NCI-H2196 treated with DMSO at 0.1 percent for 48 hours (cell line): ENCODE data around the gene EGR4.
A peak's percentile ranks its signal among the peaks of the same experiment; 100 is the strongest.

Source experiments
- DNase-seq: peaks from one replicate; lab custom pipeline; 2025; ENCODE audit not compliant: unreplicated experiment; lab: John Stamatoyannopoulos, UW

The EGR4 gene

DNA sequence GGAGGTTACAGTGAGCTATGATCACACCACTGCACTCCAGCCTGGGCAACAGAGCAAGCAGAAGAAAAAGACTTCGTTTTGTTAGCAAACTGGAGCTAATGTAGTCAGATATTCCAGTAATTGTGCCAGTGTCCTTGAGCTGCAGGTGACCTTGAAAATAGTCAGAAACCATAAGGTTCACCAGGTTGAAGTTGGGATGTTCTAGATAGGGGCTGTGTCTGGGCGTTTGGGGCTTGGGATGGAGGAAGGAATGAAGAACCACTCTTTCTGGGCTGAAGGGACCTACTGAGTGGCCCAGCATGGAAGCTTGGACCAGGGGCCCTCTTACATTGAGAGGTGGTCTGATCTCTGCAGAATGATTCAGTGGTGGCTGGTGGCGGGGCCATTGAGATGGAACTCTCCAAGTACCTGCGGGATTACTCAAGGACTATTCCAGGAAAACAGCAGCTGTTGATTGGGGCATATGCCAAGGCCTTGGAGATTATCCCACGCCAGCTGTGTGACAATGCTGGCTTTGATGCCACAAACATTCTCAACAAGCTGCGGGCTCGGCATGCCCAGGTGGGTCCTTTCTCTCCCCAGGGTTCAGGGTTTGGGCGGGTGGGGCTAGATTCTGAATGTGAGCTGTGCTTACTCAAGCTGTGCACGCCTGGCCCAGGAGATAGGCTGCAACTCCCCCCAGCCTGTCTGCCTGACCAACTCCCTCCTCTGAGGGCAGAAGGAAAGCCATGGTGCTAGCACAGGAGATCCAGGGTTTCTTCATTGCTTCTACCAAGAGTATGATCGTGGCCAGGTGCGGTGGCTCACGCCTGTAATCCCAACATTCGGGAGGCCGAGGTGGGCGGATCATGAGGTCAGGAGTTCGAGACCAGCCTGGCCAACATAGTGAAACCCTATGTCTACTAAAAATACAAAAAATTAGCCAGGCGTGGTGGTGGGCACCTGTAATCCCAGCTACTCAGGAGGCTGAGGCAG lies 42.2 kb downstream of the EGR4 start:
- no peak for DNase-seq

GRCh38 chr2:73249636-73250035 lies 43.7 kb downstream of the EGR4 start:
- DNase-seq, result no peak

- DNase-seq, result no peak
Observed at GRCh38 chr2:73246850-73247249, 46.5 kb downstream of the EGR4 start.

GRCh38 chr2:73244580-73244979 lies 48.8 kb downstream of the EGR4 start:
- DNase-seq, result no peak

GRCh38 chr2:73243884-73244570 lies 49.3 kb downstream of the EGR4 start:
- peak; percentile 35 for DNase-seq
